Adrenal gland (tissue), 12 donors: ENCODE measurements around the gene SWI5. TPM values are rescaled to one million over a fixed set of nuclear protein-coding genes. Genes with fewer than 3 reads are reported as not detected.

Source experiments
- DNase-seq, 7 donors: peaks; one replicate each; pipeline ENCODE4 v3.0.0-alpha.2; 2019 to 2020
- H3K27ac ChIP-seq, 5 donors: fragments of 200-600 bp; sonication (generic) in 4 of 5; 1 replicate in 3 of 5; 2 replicates in 2 of 5; pipeline versions ENCODE4 v1.5.1 to v1.8.0; 2016 to 2020; ENCODE audit warnings: mild to moderate bottlenecking in 1 of 5
- H3K27me3 ChIP-seq: fragments of 200-600 bp; 2 replicates; pipeline ENCODE4 v1.8.0; 2021
- H3K36me3 ChIP-seq, 2 donors: fragments of 200-600 bp; replicated peaks in 1 of 2; 1 replicate in 1 of 2; 2 replicates in 1 of 2; pipeline versions ENCODE4 v1.5.1 to v1.8.0; 2018 to 2022
- H3K4me1 ChIP-seq, 2 donors: fragments of 200-600 bp; replicated peaks in 1 of 2; 1 replicate in 1 of 2; 2 replicates in 1 of 2; pipeline versions ENCODE4 v1.5.1 to v1.8.0; 2018 to 2021
- H3K4me3 ChIP-seq, 4 donors: fragments of 200-600 bp; sonication (generic) in 3 of 4; one replicate each; pipeline ENCODE4 v1.5.1; 2016 to 2018
- H3K9me3 ChIP-seq, 3 donors: fragments of 200-600 bp; sonication (generic) in 1 of 3; replicated peaks in 1 of 3; 1 replicate in 2 of 3; 2 replicates in 1 of 3; pipeline versions ENCODE4 v1.5.1 to v1.8.0; 2016 to 2021
- CTCF ChIP-seq, 6 experiments: fragments of 450-650 bp in 4 of 6; fragments of 200-600 bp in 2 of 6; sonication (generic) in 1 of 6; IDR thresholded peaks; 1 replicate in 5 of 6; 2 replicates in 1 of 6; pipeline versions ENCODE4 v1.5.1 to v1.8.0; 2016 to 2021; ENCODE audit warnings: antibody characterized with exemption in 6 of 6, mild to moderate bottlenecking in 2 of 6, moderate library complexity in 1 of 6
- POLR2A ChIP-seq, 2 donors: fragments of 450-650 bp; IDR thresholded peaks; one replicate each; pipeline ENCODE4 v1.6.1; 2017; ENCODE audit warnings: antibody characterized with exemption in 2 of 2, mild to moderate bottlenecking in 2 of 2, moderate library complexity in 1 of 2
- WGBS, 4 donors: extraction: QIAGEN DNeasy Blood & Tissue Kit in 2 of 4; methylation state at CpG; one replicate each; pipeline versions ENCODE4 v1.1.5 to v1.1.7; 2013 to 2017; 5-methylcytosine and 5-hydroxymethylcytosine counted together
- intact Hi-C, 2 donors: fragments of 100-400 bp; cut with DNase I; formaldehyde crosslinking; loops; one replicate each; pipeline versions ENCODE4 v1.14.1 to v1.15.0; 2022 to 2023
- polyA plus RNA-seq, 3 donors: library from polyadenylated mRNA; stranded (reverse); fragments of 200-250 nt in 2 of 3; fragments of 350-450 nt in 1 of 3; fragmentation: Illumina TruSeq in 1 of 3; extraction: RNeasy Lipid Tissue Mini Kit (QIAGEN cat#74804) in 1 of 3; gene quantifications; one replicate each; pipeline ENCODE4 v1.2.3, GENCODE V29; 2013 to 2014
- total RNA-seq, 9 donors: library from RNA; depleted of rRNA in 4 of 9; stranded (reverse); fragments of >200 nt in 4 of 9; fragments of 120-200 nt in 1 of 9; fragmentation: NEBNext Ultra II Directional in 1 of 9; extraction: Animal tissue kit (Norgen Biotek cat#: 25700) in 1 of 9; gene quantifications; one replicate each; pipeline versions ENCODE4 v1.1.0 to v1.2.4, GENCODE V29; 2013 to 2023
- donor health status: healthy with polysubstance abuse.
- donor health status: Bipolar disorder and iron deficiency.
- donor health status: DM: yes; HTN: yes; CAD: no.
- donor health status: DM: no; HTN: no; CAD: no.
- donor health status: DM: no; HTN: no; CAD: no.
- donor health status: DM: yes; HTN: yes; CAD: no.

Gene SWI5
- total and polyA plus RNA-seq, 12 donors = 17.7 to 58.9 (median 26.4) TPM

DNA sequence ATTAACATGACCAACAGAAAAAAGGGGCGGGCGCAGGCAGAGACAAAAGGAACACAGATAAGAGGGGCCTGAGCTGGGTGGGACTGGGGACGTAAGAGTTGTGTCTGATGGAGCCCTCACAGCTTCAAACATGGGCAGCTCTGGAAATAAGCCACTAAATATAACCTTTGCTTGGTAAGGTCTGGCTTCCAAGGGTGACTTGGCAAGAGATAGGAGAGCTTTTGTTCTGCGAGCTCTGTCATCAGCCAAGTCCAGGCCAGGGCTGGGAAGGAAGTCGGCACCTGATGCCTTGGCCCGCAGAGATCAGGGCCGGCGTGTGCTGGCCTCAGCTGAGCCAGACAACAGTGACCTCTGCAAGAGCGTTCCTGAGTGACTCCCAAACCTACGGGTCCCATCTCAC is 34.4 kb downstream of the SWI5 start:
- Histone ChIP-seq H3K9me3 (no peaks in the 10 kb centered on the region), H3K4me1 (peaks cover 0 to 5% of the 10 kb centered on the region in 2 donors), H3K4me3 (no peak overlapping the region), H3K36me3 (peaks cover 0 to 46% of the 10 kb centered on the region in 2 donors), H3K27me3 (no peaks in the 10 kb centered on the region), H3K27ac (peak overlapping the region in 1 of 5 donors; percentile 40)
- intact Hi-C loops = no loop called here
- TF ChIP-seq POLR2A (IDR thresholded peaks at IDR 0.05) (no peak), CTCF (IDR thresholded peaks at IDR 0.05) (no peak)
- 70 to 86% (median 79%) methylated on average over 3 to 10 of the region's 10 CpGs for WGBS, 4 donors
- DNase-seq = no peak

- no peak overlapping the region for H3K27ac ChIP-seq
- 90 to 97% (median 92%) methylated on average over 4 of the region's 4 CpGs for WGBS, 4 donors
- no peaks in the 10 kb centered on the region for H3K4me1 ChIP-seq
- DNase-seq = no peak
- H3K27me3 ChIP-seq = no peaks in the 10 kb centered on the region
- TF ChIP-seq POLR2A (IDR thresholded peaks at IDR 0.05) (no peak), CTCF (IDR thresholded peaks at IDR 0.05) (no peak)
- intact Hi-C loops = no loop called here
- H3K36me3 ChIP-seq = peaks cover 0 to 67% of the 10 kb centered on the region in 2 donors
- H3K4me3 ChIP-seq = no peak overlapping the region
- H3K9me3 ChIP-seq = no peaks in the 10 kb centered on the region
Observed at GRCh38 chr9:128314697-128315096, 38.6 kb downstream of the SWI5 start.

DNA sequence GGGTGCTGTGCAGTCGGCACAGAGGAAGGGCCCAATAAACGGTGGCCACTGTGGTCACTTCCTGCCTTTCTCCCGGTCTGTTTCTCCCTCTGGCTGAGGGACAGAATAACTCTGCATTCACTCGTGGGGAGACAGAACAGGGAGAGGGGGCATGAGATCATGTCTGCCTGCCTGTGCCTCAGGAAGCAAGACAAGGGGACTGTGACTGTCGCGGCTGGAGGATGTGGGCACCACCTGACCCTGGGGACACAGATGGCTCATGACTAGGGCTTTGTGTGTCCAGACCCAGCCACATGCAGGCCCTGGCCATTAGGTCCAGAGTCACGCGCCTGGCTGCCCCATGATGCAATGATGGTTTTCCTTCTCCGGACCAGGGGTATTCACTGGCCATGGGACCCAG is 40.3 kb downstream of the SWI5 start:
- Histone ChIP-seq H3K27me3 (no peaks in the 10 kb centered on the region), H3K9me3 (no peaks in the 10 kb centered on the region), H3K36me3 (peaks cover 0 to 49% of the 10 kb centered on the region in 2 donors), H3K4me3 (no peak overlapping the region), H3K4me1 (peaks cover 2 to 4% of the 10 kb centered on the region in 2 donors), H3K27ac (no peak overlapping the region)
- TF ChIP-seq CTCF (IDR thresholded peaks at IDR 0.05) (no peak), POLR2A (IDR thresholded peaks at IDR 0.05) (no peak)
- peak in 1 of 7 donors; percentile 60 for DNase-seq
- WGBS, 4 donors = 67 to 86% (median 74%) methylated on average over 7 to 9 of the region's 9 CpGs
- intact Hi-C loops = no loop called here

DNA sequence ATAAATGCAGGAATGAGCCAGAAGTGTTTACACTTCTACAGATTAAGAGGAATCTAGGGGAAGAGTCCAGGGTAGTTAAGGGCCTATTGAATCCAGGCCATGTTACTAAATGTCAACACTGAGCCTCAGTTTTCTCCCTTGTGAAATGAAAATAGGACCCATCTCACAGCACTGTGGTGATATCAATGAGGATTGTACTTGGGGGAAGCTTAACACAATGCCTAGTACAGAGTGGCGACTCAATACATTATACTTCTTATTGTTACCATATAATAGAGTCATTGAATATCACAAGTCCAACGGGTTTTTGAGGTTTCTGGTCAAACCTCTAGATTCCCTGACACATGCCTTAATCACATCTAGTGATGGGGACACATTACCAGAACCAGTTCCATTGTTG is 41.6 kb downstream of the SWI5 start:
- peaks cover 7 to 9% of the 10 kb centered on the region in 2 donors for H3K4me1 ChIP-seq
- no peaks in the 10 kb centered on the region for H3K9me3 ChIP-seq
- no peaks in the 10 kb centered on the region for H3K27me3 ChIP-seq
- DNase-seq = no peak
- TF ChIP-seq POLR2A (IDR thresholded peaks at IDR 0.05) (no peak), CTCF (IDR thresholded peaks at IDR 0.05) (no peak)
- 85 to 87% (median 86%) methylated on average over 2 of the region's 2 CpGs for WGBS, 4 donors
- H3K4me3 ChIP-seq = no peak overlapping the region
- no peak overlapping the region for H3K27ac ChIP-seq
- intact Hi-C loops = no loop called here
- H3K36me3 ChIP-seq = peaks cover 0 to 48% of the 10 kb centered on the region in 2 donors
